GM18873 (cell line): ENCODE data around the gene PASK.

Experiments used
- ATAC-seq: cut with Tn5 transposase; IDR thresholded peaks from one replicate; pipeline ENCODE4 v1.9.1; 2021; ENCODE audit warnings: mild to moderate bottlenecking, moderate library complexity, moderate number of reproducible peaks; ENCODE audit not compliant: unreplicated experiment, low FRiP score

The PASK gene

GRCh38 chr2:241149925-241150659 lies 820 bp upstream of the PASK start, which contains the start of gene PPP1R7:
Gene PPP1R7 (plus strand): TSS chr2:241150467. CDS start chr2:241150496, 29 bp downstream.
- peak; percentile 54 for ATAC-seq

- ATAC-seq, result peak; percentile 15
These were observed 328 bp upstream of the PASK start for GRCh38 chr2:241149675-241149924.

GRCh38 chr2:241148239-241148638 lies 1.0 kb downstream of the PASK start:
- ATAC-seq, result no peak

- no peak for ATAC-seq
These were observed 1.9 kb downstream of the PASK start for GRCh38 chr2:241147336-241147735.

- no peak for ATAC-seq
These were observed 3.0 kb downstream of the PASK start for GRCh38 chr2:241146286-241146685.

- no peak for ATAC-seq
These were observed 6.7 kb downstream of the PASK start for GRCh38 chr2:241142593-241142992.

GRCh38 chr2:241142063-241142462 lies 7.2 kb downstream of the PASK start:
- no peak for ATAC-seq

GRCh38 chr2:241141214-241141770 lies 8.0 kb downstream of the PASK start:
- no peak for ATAC-seq

- ATAC-seq, result no peak
These were observed 8.8 kb downstream of the PASK start for GRCh38 chr2:241140445-241140840.

GRCh38 chr2:241139531-241140444 lies 9.5 kb downstream of the PASK start:
- ATAC-seq, result no peak

GRCh38 chr2:241138471-241138870 lies 10.8 kb downstream of the PASK start:
- ATAC-seq, result no peak

- ATAC-seq, result no peak
These were observed 11.7 kb downstream of the PASK start for GRCh38 chr2:241137276-241138190.

GRCh38 chr2:241136661-241137260 lies 12.5 kb downstream of the PASK start:
- no peak for ATAC-seq

GRCh38 chr2:241136191-241136590 lies 13.1 kb downstream of the PASK start:
- ATAC-seq, result no peak

GRCh38 chr2:241135737-241136136 lies 13.5 kb downstream of the PASK start:
- no peak for ATAC-seq

GRCh38 chr2:241134711-241135110 lies 14.6 kb downstream of the PASK start:
- ATAC-seq, result no peak

GRCh38 chr2:241133436-241133820 lies 15.8 kb downstream of the PASK start:
- no peak for ATAC-seq

- no peak for ATAC-seq
These were observed 16.5 kb downstream of the PASK start for GRCh38 chr2:241132538-241133435.

GRCh38 chr2:241131531-241131930 lies 17.7 kb downstream of the PASK start:
- no peak for ATAC-seq
